Spleen (tissue), 11 donors: Measurements from ENCODE around the gene IKBKE. TPM values are rescaled to one million over a fixed set of nuclear protein-coding genes. Genes with fewer than 3 reads are reported as not detected.

Experiments used
- DNase-seq: peaks from one replicate; pipeline ENCODE4 v3.0.0-alpha.2; 2020
- H3K27ac ChIP-seq, 8 donors: fragments of 200-600 bp; sonication (generic) in 7 of 8; 1 replicate in 4 of 8; 2 replicates in 4 of 8; pipeline versions ENCODE4 v1.5.0 to v1.8.0; 2016 to 2021; ENCODE audit warnings: inconsistent platforms in 4 of 8, mild to moderate bottlenecking in 4 of 8, moderate library complexity in 1 of 8
- H3K27me3 ChIP-seq, 7 donors: fragments of 200-600 bp; sonication (generic) in 6 of 7; replicated peaks in 1 of 7; 1 replicate in 4 of 7; 2 replicates in 3 of 7; pipeline versions ENCODE4 v1.5.0 to v1.8.0; 2016 to 2021; ENCODE audit warnings: inconsistent platforms in 3 of 7, mild to moderate bottlenecking in 1 of 7
- H3K36me3 ChIP-seq, 6 donors: fragments of 200-600 bp; sonication (generic) in 5 of 6; 1 replicate in 4 of 6; 2 replicates in 2 of 6; pipeline versions ENCODE4 v1.5.0 to v1.8.0; 2016 to 2021; ENCODE audit warnings: inconsistent platforms in 2 of 6
- H3K4me1 ChIP-seq, 6 donors: fragments of 200-600 bp; sonication (generic) in 5 of 6; 1 replicate in 3 of 6; 2 replicates in 3 of 6; pipeline versions ENCODE4 v1.5.0 to v1.8.0; 2016 to 2021; ENCODE audit warnings: inconsistent platforms in 3 of 6
- H3K4me3 ChIP-seq, 8 donors: fragments of 200-600 bp; sonication (generic) in 7 of 8; 1 replicate in 4 of 8; 2 replicates in 4 of 8; pipeline versions ENCODE4 v1.5.0 to v1.8.0; 2016 to 2021; ENCODE audit warnings: inconsistent platforms in 4 of 8, mild to moderate bottlenecking in 4 of 8, moderate library complexity in 2 of 8
- H3K9me3 ChIP-seq, 8 donors: fragments of 200-600 bp; sonication (generic) in 7 of 8; 1 replicate in 4 of 8; 2 replicates in 4 of 8; pipeline versions ENCODE4 v1.5.0 to v1.8.0; 2016 to 2021; ENCODE audit warnings: inconsistent platforms in 4 of 8
- CTCF ChIP-seq, 11 experiments: fragments of 200-600 bp in 7 of 11; fragments of 450-650 bp in 4 of 11; sonication (generic) in 4 of 11; IDR thresholded peaks in 8 of 11; conservative IDR thresholded peaks in 3 of 11; 1 replicate in 7 of 11; 2 replicates in 4 of 11; pipeline versions ENCODE4 v1.4.0 to v1.8.0; 2016 to 2021; ENCODE audit warnings: antibody characterized with exemption in 11 of 11, inconsistent platforms in 4 of 11, mild to moderate bottlenecking in 1 of 11
- POLR2A ChIP-seq, 3 donors: fragments of 450-650 bp; IDR thresholded peaks; one replicate each; pipeline ENCODE4 v1.5.1; 2017; ENCODE audit warnings: antibody characterized with exemption in 3 of 3, mild to moderate bottlenecking in 1 of 3
- POLR2AphosphoS5 ChIP-seq, 3 donors: sonication (generic); formaldehyde crosslinking; IDR thresholded peaks; one replicate each; pipeline ENCODE4 v1.5.1; 2017; ENCODE audit warnings: antibody characterized with exemption in 3 of 3
- WGBS, 5 donors: extraction: QIAGEN DNeasy Blood & Tissue Kit in 3 of 5; methylation state at CpG; one replicate each; pipeline versions ENCODE4 v1.1.5 to v1.1.7; 2013 to 2018; 5-methylcytosine and 5-hydroxymethylcytosine counted together
- intact Hi-C: fragments of 100-400 bp; cut with DNase I; formaldehyde crosslinking; loops from one replicate; pipeline ENCODE4 v1.15.0; 2023; ENCODE audit warnings: low total_unique reads
- microRNA-seq, 3 donors: library from miRNA; unstranded; fragments of <30 nt; microRNA quantifications; one replicate each; pipeline versions ENCODE4 to v1.1.0, GENCODE V29; 2019 to 2020
- polyA plus RNA-seq, 3 donors: library from polyadenylated mRNA; stranded (reverse); fragments of 200-250 nt; gene quantifications; one replicate each; pipeline ENCODE4 v1.2.1, GENCODE V29; 2013
- small RNA-seq, 4 donors: library from RNA; depleted of rRNA; stranded (forward); fragments of <200 nt; gene quantifications; one replicate each; pipeline ENCODE3, GENCODE V24; 2016
- total RNA-seq, 7 donors: library from RNA; depleted of rRNA in 3 of 7; stranded (reverse); fragments of >200 nt in 3 of 7; fragmentation: NEBNext Ultra II Directional in 4 of 7; extraction: Animal tissue kit (Norgen Biotek cat#: 25700) in 4 of 7; gene quantifications; one replicate each; pipeline versions ENCODE4 v1.1.0 to v1.2.1, GENCODE V29; 2016 to 2021
- donor health status: healthy with polysubstance abuse.
- donor health status: DM: no; HTN: no; CAD: no; lungs with moderate emphysema.
- donor health status: DM: no; HTN: no; CAD: no.
- donor health status: Bipolar disorder and iron deficiency.
- donor health status: healthy.
- donor health status: DM: no; HTN: no; CAD: no.
- donor health status: DM: yes; HTN: yes; CAD: no.

IKBKE gene
- total and polyA plus RNA-seq, 10 donors, result 11.3 to 37.3 (median 29.7) TPM

- WGBS, 5 donors, result 11 to 20% (median 15%) methylated on average over 9 of the region's 9 CpGs
- no peak overlapping the region for H3K27ac ChIP-seq
These were observed 74.4 kb downstream of the IKBKE start for GRCh38 chr1:206544562-206545257.

DNA sequence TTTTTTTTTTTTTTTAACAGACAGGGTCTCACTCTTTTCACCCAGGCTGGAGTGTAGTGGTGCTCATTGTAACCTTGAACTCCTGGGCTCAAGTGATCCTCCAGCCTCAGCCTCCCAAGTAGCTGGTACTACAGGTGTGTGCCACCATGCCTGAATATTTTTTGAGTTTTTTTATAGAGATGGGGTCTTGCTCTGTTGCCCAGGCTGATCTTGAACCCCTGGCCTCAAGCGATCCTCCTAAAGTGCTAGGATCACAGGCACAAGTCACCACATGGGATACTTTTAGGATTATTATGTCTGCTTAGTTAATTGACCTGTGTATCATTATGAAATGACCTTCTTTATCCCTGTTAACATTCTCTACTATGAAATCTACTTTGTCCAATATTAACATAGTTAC is 75.1 kb downstream of the IKBKE start:
- Histone ChIP-seq H3K27ac (no peak overlapping the region), H3K4me3 (no peak overlapping the region), H3K9me3 (no peaks in the 10 kb centered on the region), H3K4me1 (peaks cover 5 to 39% (median 15%) of the 10 kb centered on the region in 6 donors), H3K27me3 (no peaks in the 10 kb centered on the region), H3K36me3 (no peaks in the 10 kb centered on the region)
- peak; percentile 16 for DNase-seq
- 92 to 100% (median 96%) methylated on average over 1 of the region's 1 CpG for WGBS, 5 donors
- intact Hi-C loops, result no loop called here
- no peak for TF ChIP-seq POLR2A (IDR thresholded peaks at IDR 0.05)
- TF ChIP-seq CTCF (IDR thresholded peaks at IDR 0.05 in 8 of 11, conservative IDR thresholded peaks at IDR 0.05 in 3 of 11), result no peak
- TF ChIP-seq POLR2AphosphoS5 (IDR thresholded peaks at IDR 0.05), result no peak

More at GRCh38 chr1:206544562-206545257, 74.4 kb downstream of the IKBKE start:
- intact Hi-C loops, result no loop called here
- Histone ChIP-seq H3K4me1 (peaks cover 5 to 39% (median 17%) of the 10 kb centered on the region in 6 donors), H3K4me3 (no peak overlapping the region), H3K36me3 (no peaks in the 10 kb centered on the region), H3K27me3 (no peaks in the 10 kb centered on the region), H3K9me3 (no peaks in the 10 kb centered on the region)
- DNase-seq, result peak; percentile 93
- TF ChIP-seq CTCF (IDR thresholded peaks at IDR 0.05 in 8 of 11, conservative IDR thresholded peaks at IDR 0.05 in 3 of 11) (peak; percentile 81 to 94 (median 90)), POLR2AphosphoS5 (IDR thresholded peaks at IDR 0.05) (peak in 2 of 3 donors; percentile 24 to 69), POLR2A (IDR thresholded peaks at IDR 0.05) (no peak)

Small RNAs within 50 kb of the gene (microRNA-seq; reads per million reads assigned to microRNA genes)
- gene MIR6769B, result 1.1 to 4.3 (median 1.8) reads per million in 3 donors

Small RNAs within 50 kb of the gene (small RNA-seq; reads per million reads assigned to genes)
- gene MIR6769B, result 0.07 to 0.68 (median 0.16) reads per million in 4 donors

Other genes starting within 250 kb of the IKBKE start
- 100 to 1,000 TPM; 121 to 168 (median 131) TPM for gene RASSF5, start 37.1 kb downstream of the IKBKE start, total RNA-seq
- gene RASSF5, start 37.1 kb downstream of the IKBKE start, polyA plus RNA-seq, result 10 to 100 TPM; 32.2 to 39.5 (median 35.8) TPM
- 10 to 100 TPM; 38.7 to 48.6 (median 43.0) TPM for gene EIF2D, start 142.0 kb downstream of the IKBKE start, total RNA-seq
- 10 to 100 TPM; 41.8 to 51.6 (median 50.0) TPM for gene EIF2D, start 142.0 kb downstream of the IKBKE start, polyA plus RNA-seq
- 1 to 10 TPM; 2.4 to 6.6 (median 4.3) TPM for gene DYRK3, start 165.1 kb downstream of the IKBKE start, total RNA-seq
- 1 to 10 TPM in 1 of 3 donors, under 1 TPM in 2; 0.65 to 1.4 (median 0.89) TPM for gene DYRK3, start 165.1 kb downstream of the IKBKE start, polyA plus RNA-seq
- gene MAPKAPK2, start 214.4 kb downstream of the IKBKE start, total RNA-seq, result 100 to 1,000 TPM in 5 of 7 donors, 10 to 100 TPM in 2; 82.0 to 129 (median 104) TPM
- gene MAPKAPK2, start 214.4 kb downstream of the IKBKE start, polyA plus RNA-seq, result 10 to 100 TPM; 42.2 to 68.1 (median 53.4) TPM